T47D (cell line): ENCODE results near the gene WFDC12.

Source experiments
- DNase-seq, 2 experiments: peaks; one replicate each; pipeline versions ENCODE4 v3.0.0 to v3.0.0-alpha.2; 2011 to 2012; ENCODE audit warnings: low read depth in 1 of 2, low spot score in 1 of 2
- JUND ChIP-seq: IDR thresholded peaks from 2 replicates; pipeline ENCODE4 v1.6.1; 2012; ENCODE audit warnings: low read depth
- in situ Hi-C: cut with HindIII; loops from 2 replicates; pipeline ENCODE4 v1.10.0; 2016; ENCODE audit warnings: low sequenced_read_pairs, low pct_unique_long_range_greater_than_20kb

WFDC12 gene

GRCh38 chr20:45138561-45139300, 14.5 kb upstream of the WFDC12 start:
- in situ Hi-C loops: no loop called here
- no peak for TF ChIP-seq JUND
- peak in 1 of 2 experiments; percentile 56 for DNase-seq

GRCh38 chr20:45136911-45137310, 12.6 kb upstream of the WFDC12 start:
- no peak for DNase-seq
- TF ChIP-seq JUND: no peak
- in situ Hi-C loops: no loop called here

GRCh38 chr20:45128099-45128498, 3.8 kb upstream of the WFDC12 start:
- no peak for TF ChIP-seq JUND
- in situ Hi-C loops: no loop called here
- DNase-seq: no peak

GRCh38 chr20:45121388-45121787, 2.9 kb downstream of the WFDC12 start:
- DNase-seq: no peak
- in situ Hi-C loops: no loop called here
- no peak for TF ChIP-seq JUND

- TF ChIP-seq JUND: no peak
- in situ Hi-C loops: no loop called here
- no peak for DNase-seq
These were observed 4.6 kb downstream of the WFDC12 start for GRCh38 chr20:45119556-45120266.

GRCh38 chr20:45118028-45118427, 6.2 kb downstream of the WFDC12 start:
- in situ Hi-C loops: no loop called here

GRCh38 chr20:45117581-45117980, 6.7 kb downstream of the WFDC12 start:
- no peak for DNase-seq
- in situ Hi-C loops: no loop called here
- TF ChIP-seq JUND: no peak

More at GRCh38 chr20:45118028-45118427, 6.2 kb downstream of the WFDC12 start:
- DNase-seq: no peak
- TF ChIP-seq JUND: no peak

GRCh38 chr20:45115829-45116228, 8.4 kb downstream of the WFDC12 start:
- TF ChIP-seq JUND: no peak
- no peak for DNase-seq
- in situ Hi-C loops: no loop called here

GRCh38 chr20:45115386-45115774, 8.9 kb downstream of the WFDC12 start:
- in situ Hi-C loops: no loop called here
- DNase-seq: no peak
- TF ChIP-seq JUND: no peak

- DNase-seq: no peak
- no peak for TF ChIP-seq JUND
- in situ Hi-C loops: no loop called here
These were observed 9.5 kb downstream of the WFDC12 start, which contains the start of gene WFDC5 for GRCh38 chr20:45114465-45115385. WFDC5 (minus strand) TSS chr20:45115174; CDS start chr20:45115083, 91 bp downstream.

- DNase-seq: no peak
- TF ChIP-seq JUND: no peak
- in situ Hi-C loops: no loop called here
These were observed 10.4 kb downstream of the WFDC12 start for GRCh38 chr20:45113865-45114264.

GRCh38 chr20:45112754-45113153, 11.5 kb downstream of the WFDC12 start:
- no peak for TF ChIP-seq JUND
- no peak for DNase-seq
- in situ Hi-C loops: no loop called here
